DOHH2 (cell line): ENCODE measurements around the gene WFDC1.

Experiments used
- H3F3A ChIP-seq: fragments of 200-600 bp; sonication (generic), shearing (Covaris generic); 2 replicates; pipeline ENCODE4 v1.6.0; 2016; ENCODE audit warnings: antibody characterized with exemption, mild to moderate bottlenecking; ENCODE audit not compliant: control insufficient read depth, insufficient read depth
- H3K27ac ChIP-seq: fragments of 200-600 bp; sonication (generic); 2 replicates; pipeline ENCODE4 v1.5.1; 2014; ENCODE audit warnings: low read depth, mild to moderate bottlenecking, low read length, moderate library complexity
- H3K27me3 ChIP-seq: fragments of 200-600 bp; sonication (generic); 2 replicates; pipeline ENCODE4 v1.6.1; 2014; ENCODE audit warnings: mild to moderate bottlenecking, low read length, mixed read lengths; ENCODE audit not compliant: control insufficient read depth
- H3K36me3 ChIP-seq: fragments of 200-600 bp; sonication (generic); 2 replicates; pipeline ENCODE4 v1.6.1; 2014; ENCODE audit warnings: mild to moderate bottlenecking, low read length, moderate library complexity, mixed read lengths; ENCODE audit not compliant: control insufficient read depth
- H3K4me1 ChIP-seq: fragments of 200-600 bp; sonication (generic); 2 replicates; pipeline ENCODE4 v1.6.1; 2014; ENCODE audit warnings: mild to moderate bottlenecking, low read length, mixed read lengths; ENCODE audit not compliant: control insufficient read depth
- H3K4me2 ChIP-seq: fragments of 200-600 bp; sonication (generic); 2 replicates; pipeline ENCODE4 v1.6.0; 2014; ENCODE audit warnings: mild to moderate bottlenecking, low read length, moderate library complexity
- H3K4me3 ChIP-seq: fragments of 200-600 bp; sonication (generic); 2 replicates; pipeline ENCODE4 v1.5.1; 2014; ENCODE audit warnings: mild to moderate bottlenecking, low read length, mixed read lengths
- H3K79me2 ChIP-seq: fragments of 200-600 bp; sonication (generic); 2 replicates; pipeline ENCODE4 v1.6.1; 2014; ENCODE audit warnings: mild to moderate bottlenecking, low read length, mixed read lengths; ENCODE audit not compliant: control insufficient read depth
- H3K9me2 ChIP-seq: fragments of 200-600 bp; sonication (generic); replicated peaks from 2 replicates; pipeline ENCODE4 v1.6.1; 2014; ENCODE audit warnings: mild to moderate bottlenecking, low read length, mixed read lengths; ENCODE audit not compliant: control insufficient read depth
- H3K9me3 ChIP-seq: fragments of 200-600 bp; sonication (generic); 2 replicates; pipeline ENCODE4 v1.6.1; 2014; ENCODE audit warnings: antibody characterized with exemption, low read length, mixed read lengths; ENCODE audit not compliant: control insufficient read depth, insufficient read depth
- H4K20me1 ChIP-seq: fragments of 200-600 bp; sonication (generic); 2 replicates; pipeline ENCODE4 v1.6.0; 2014; ENCODE audit warnings: low read depth, mild to moderate bottlenecking, antibody characterized with exemption, low read length, moderate library complexity; ENCODE audit not compliant: control insufficient read depth, insufficient read depth
- EZH2phosphoT487 ChIP-seq: fragments of 200-600 bp; sonication (generic); IDR thresholded peaks from 2 replicates; pipeline ENCODE4 v1.6.1; 2017; ENCODE audit warnings: borderline replicate concordance, mild to moderate bottlenecking, antibody characterized with exemption, low read length, moderate library complexity, mixed read lengths
- TF ChIP-seq, protein P1 (sequence below): fragments of 200-600 bp; sonication (generic); IDR thresholded peaks from one replicate; pipeline ENCODE4 v1.5.1; 2014; ENCODE audit warnings: antibody characterized with exemption, mild to moderate bottlenecking, low read depth, low read length; ENCODE audit not compliant: poor library complexity, severe bottlenecking

The WFDC1 gene

DNA sequence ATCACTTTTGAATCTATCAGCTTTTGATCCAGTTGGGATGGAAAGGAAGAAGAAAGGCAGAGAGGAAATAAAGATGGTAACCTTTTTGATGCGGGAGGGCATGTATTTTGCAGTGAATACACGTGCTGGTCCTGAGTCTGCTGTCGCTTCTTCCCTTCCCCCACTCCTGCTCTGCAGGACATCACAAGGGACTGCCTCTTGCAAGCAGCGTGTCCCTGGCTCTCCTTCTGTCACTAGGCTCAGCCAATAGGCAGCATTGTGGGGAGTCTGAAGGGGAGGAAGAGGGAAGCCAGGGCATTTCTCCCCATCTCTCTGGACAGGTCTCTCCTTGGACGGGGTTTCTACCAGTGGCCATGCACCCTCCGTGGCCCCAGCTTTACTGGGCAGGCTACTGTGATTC lies 15.7 kb upstream of the WFDC1 start:
- H3K36me3 ChIP-seq = no peaks in the 10 kb centered on the region
- 0 out of 2 replicates have a peak, but pooled peaks cover 4% of the 10 kb centered on the region for H3K27me3 ChIP-seq
- no peak for TF ChIP-seq EZH2phosphoT487
- TF ChIP-seq, protein P1, sequence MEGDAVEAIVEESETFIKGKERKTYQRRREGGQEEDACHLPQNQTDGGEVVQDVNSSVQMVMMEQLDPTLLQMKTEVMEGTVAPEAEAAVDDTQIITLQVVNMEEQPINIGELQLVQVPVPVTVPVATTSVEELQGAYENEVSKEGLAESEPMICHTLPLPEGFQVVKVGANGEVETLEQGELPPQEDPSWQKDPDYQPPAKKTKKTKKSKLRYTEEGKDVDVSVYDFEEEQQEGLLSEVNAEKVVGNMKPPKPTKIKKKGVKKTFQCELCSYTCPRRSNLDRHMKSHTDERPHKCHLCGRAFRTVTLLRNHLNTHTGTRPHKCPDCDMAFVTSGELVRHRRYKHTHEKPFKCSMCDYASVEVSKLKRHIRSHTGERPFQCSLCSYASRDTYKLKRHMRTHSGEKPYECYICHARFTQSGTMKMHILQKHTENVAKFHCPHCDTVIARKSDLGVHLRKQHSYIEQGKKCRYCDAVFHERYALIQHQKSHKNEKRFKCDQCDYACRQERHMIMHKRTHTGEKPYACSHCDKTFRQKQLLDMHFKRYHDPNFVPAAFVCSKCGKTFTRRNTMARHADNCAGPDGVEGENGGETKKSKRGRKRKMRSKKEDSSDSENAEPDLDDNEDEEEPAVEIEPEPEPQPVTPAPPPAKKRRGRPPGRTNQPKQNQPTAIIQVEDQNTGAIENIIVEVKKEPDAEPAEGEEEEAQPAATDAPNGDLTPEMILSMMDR = no peak
- no peak overlapping the region for H3K4me2 ChIP-seq
- H3K27ac ChIP-seq = no peak overlapping the region
- no peaks in the 10 kb centered on the region for H4K20me1 ChIP-seq
- H3K4me1 ChIP-seq = no peaks in the 10 kb centered on the region
- H3F3A ChIP-seq = no peaks in the 10 kb centered on the region
- no peaks in the 10 kb centered on the region for H3K79me2 ChIP-seq
- no peaks in the 10 kb centered on the region for H3K9me2 ChIP-seq
- no peaks in the 10 kb centered on the region for H3K9me3 ChIP-seq
- no peak overlapping the region for H3K4me3 ChIP-seq

GRCh38 chr16:84279881-84280280 lies 14.8 kb upstream of the WFDC1 start:
- Histone ChIP-seq H3K9me3 (no peaks in the 10 kb centered on the region), H3K27me3 (0 out of 2 replicates have a peak, but pooled peaks cover 4% of the 10 kb centered on the region), H3K36me3 (no peaks in the 10 kb centered on the region), H3K4me1 (no peaks in the 10 kb centered on the region), H3K79me2 (no peaks in the 10 kb centered on the region), H3K9me2 (no peaks in the 10 kb centered on the region), H3F3A (no peaks in the 10 kb centered on the region), H3K27ac (no peak overlapping the region), H3K4me2 (no peak overlapping the region), H4K20me1 (no peaks in the 10 kb centered on the region), H3K4me3 (no peak overlapping the region)
- TF ChIP-seq EZH2phosphoT487 = no peak
- TF ChIP-seq, protein P1 = no peak

DNA sequence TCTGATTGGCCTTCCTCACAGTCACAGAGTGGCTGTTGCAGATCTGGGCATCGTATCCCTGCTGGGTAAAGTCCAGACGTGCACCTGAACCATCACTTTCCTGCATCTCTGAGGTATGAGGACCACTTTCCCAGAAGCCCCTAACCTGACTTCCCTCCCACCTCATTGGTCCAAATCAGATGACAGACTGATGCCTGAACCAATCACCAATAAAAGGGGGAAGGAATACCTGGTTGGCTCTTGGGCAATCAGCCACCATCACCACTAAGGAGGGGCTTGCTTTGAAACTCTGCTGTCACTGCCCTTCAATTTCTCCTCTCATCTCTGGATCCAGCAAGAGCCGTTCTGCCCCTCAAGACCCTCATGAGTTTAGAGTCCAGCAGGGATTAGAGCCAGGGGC lies 13.6 kb upstream of the WFDC1 start:
- Histone ChIP-seq H3F3A (no peaks in the 10 kb centered on the region), H3K9me3 (no peaks in the 10 kb centered on the region), H3K4me2 (no peak overlapping the region), H4K20me1 (no peaks in the 10 kb centered on the region), H3K79me2 (no peaks in the 10 kb centered on the region), H3K4me3 (no peak overlapping the region), H3K4me1 (no peaks in the 10 kb centered on the region), H3K9me2 (no peaks in the 10 kb centered on the region), H3K27me3 (0 out of 2 replicates have a peak, but pooled peaks cover 2% of the 10 kb centered on the region), H3K36me3 (no peaks in the 10 kb centered on the region), H3K27ac (no peak overlapping the region)
- no peak for TF ChIP-seq EZH2phosphoT487
- TF ChIP-seq, protein P1 = no peak
